VCaP (cell line): Measurements from ENCODE around the gene DIAPH2.

Source experiments
- H3K27ac ChIP-seq: fragments of 450-650 bp; 2 replicates; pipeline ENCODE4 v1.5.1; 2017
- TF ChIP-seq, protein P1 (sequence below): fragments of 450-650 bp; conservative IDR thresholded peaks from 2 replicates; pipeline ENCODE4 v1.5.1; 2017; ENCODE audit warnings: mild to moderate bottlenecking, moderate library complexity

DIAPH2 gene

DNA sequence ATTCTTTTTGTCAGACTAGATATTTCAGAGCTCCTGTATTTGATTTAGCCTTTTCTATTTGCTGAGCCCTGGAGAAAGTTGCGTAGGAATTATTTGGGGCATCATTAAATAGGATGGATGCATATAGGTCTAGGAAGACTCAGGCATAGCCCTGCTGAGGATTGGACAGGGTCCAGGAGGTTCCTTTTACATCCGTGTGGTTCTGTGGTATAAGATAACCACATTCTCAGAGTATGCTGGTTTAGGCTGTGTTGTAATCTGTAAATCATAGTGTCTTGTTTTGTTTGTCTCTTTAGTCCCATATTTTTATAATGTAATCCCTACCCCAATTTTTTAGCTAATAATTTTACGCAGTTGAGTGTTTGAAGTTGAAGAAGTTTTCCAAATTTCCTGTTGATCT is 712.7 kb downstream of the DIAPH2 start:
- H3K27ac ChIP-seq, result no peak overlapping the region
- TF ChIP-seq, protein P1, sequence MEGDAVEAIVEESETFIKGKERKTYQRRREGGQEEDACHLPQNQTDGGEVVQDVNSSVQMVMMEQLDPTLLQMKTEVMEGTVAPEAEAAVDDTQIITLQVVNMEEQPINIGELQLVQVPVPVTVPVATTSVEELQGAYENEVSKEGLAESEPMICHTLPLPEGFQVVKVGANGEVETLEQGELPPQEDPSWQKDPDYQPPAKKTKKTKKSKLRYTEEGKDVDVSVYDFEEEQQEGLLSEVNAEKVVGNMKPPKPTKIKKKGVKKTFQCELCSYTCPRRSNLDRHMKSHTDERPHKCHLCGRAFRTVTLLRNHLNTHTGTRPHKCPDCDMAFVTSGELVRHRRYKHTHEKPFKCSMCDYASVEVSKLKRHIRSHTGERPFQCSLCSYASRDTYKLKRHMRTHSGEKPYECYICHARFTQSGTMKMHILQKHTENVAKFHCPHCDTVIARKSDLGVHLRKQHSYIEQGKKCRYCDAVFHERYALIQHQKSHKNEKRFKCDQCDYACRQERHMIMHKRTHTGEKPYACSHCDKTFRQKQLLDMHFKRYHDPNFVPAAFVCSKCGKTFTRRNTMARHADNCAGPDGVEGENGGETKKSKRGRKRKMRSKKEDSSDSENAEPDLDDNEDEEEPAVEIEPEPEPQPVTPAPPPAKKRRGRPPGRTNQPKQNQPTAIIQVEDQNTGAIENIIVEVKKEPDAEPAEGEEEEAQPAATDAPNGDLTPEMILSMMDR, result no peak

DNA sequence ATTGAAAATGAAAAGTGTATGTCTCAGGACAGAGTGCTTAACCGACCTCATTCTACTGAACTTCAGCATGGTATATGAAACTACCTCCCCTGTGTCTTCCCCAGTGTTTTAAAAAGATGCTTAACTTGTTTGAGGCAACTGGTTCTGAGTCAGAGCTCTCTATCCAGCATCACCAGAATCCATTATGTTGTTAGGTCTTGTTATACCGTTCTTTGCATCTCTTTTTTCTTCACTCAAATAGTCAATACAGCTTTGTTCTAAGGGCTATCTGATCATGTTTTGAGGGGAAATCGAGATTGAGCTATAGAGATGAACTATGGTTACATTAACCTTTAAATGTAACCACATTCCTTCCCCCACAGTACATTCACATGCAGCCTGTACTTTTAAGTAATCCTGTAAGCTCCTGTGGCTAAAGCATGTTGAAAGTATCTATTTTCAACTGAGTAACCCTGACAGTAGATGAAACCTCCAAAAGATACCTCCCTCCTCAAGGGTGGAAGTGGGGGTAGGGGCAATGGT is 713.4 kb downstream of the DIAPH2 start:
- TF ChIP-seq, protein P1, result no peak
- no peak overlapping the region for H3K27ac ChIP-seq

DNA sequence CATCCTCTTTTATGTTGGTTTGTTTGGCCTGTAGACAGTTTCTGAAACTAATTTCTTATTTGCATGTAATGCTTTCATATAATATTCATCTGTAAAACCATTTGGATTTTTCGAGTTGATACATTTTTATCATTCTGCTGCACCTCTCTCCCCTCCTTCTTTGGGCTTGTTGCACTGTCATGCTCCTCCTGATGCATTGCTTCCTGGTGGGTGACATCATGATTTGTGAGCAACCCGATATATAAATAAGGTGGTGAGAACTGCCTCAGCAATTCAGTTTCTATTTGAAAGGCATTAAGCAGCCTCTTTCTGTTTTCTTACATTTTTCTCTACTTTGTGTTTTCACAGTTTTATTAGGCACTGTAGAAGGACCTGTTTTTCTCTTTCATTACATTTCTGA is 714.8 kb downstream of the DIAPH2 start:
- H3K27ac ChIP-seq, result no peak overlapping the region
- TF ChIP-seq, protein P1, result no peak

DNA sequence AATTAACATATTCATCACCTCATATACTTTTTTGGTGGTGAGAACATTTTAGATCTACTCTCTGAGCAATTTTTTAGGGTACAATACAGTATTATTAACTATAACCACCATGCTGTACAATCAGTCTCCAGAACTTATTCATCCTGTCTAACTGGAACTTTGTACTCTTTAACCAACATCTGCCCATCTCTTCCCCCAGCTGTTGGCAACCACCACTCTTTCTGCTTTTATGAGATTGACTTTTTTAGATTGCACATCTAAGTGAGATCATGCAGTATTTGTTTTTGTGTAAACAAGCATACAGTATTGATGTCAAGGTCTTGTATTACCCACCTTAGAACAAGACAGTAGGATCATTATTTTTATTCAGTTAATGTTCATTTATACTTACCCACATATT is 715.9 kb downstream of the DIAPH2 start:
- TF ChIP-seq, protein P1, result no peak
- H3K27ac ChIP-seq, result no peak overlapping the region

DNA sequence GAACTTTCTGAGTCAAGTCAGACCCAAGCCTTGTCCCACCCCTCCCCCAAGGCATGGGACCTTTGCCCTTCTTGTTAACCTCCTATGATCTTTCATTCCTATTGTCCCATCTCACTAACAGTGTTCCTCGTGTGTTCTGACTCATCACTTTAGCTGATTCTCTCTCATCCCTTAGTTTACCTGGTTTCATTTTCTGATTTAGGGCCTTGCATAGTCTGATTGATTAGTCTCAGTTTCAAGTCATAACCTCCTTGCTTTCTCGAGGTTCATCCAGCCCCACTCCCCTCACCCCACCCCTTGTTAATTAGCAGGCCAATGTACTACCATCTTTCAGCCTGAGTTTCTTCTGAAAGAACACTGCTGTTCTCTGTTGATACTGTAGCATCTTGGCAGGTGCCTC is 716.5 kb downstream of the DIAPH2 start:
- TF ChIP-seq, protein P1, result no peak
- no peak overlapping the region for H3K27ac ChIP-seq

DNA sequence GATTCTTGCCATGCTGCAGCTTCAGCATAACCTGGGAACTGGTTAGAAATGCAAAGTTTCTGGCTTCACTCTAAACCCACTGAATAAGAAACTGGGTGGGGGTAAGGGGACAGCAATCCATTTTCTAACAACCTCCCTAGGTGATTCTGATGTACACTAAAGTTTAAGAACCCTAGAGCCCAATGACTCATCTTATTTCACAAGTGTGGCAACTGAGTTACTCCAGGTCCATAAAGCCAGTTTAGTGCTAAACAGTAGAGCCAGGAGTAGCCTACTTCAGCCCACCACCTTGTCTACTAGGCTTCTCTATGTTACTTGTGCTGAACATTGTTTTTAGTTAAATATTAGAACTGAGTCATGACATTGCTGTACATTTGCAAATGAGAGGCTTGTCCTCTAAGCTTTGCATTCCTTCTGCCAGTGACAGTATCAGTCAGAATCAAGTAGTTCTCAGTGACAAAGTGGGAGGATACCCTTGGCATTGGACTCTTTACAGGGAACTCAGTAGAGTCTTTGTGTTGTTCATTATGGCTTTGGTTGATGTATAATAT is 717.0 kb downstream of the DIAPH2 start:
- TF ChIP-seq, protein P1, result no peak
- H3K27ac ChIP-seq, result no peak overlapping the region

DNA sequence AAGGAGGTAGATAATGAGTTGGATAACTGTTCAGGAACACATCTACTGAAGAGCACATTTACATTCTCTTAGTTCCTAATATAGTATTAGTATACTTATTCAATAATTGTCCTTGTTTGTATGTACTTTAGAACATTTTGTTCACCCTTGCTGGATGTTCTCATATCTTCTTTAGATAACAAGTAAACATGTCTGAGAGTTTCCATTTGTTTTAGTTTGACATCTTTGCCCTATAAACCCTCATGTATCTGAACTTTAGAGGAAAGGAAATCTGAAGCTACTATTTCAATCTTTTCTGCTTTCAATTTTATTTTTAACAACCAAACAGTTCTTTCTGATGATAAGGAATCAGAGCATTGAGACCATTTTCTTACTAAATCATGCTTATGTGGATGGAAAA is 717.7 kb downstream of the DIAPH2 start:
- TF ChIP-seq, protein P1, result no peak

More for the DNA sequence above, 717.7 kb downstream of the DIAPH2 start:
- H3K27ac ChIP-seq, result no peak overlapping the region
